HT1080 (cell line): ENCODE data around the gene METTL22. TPM values are rescaled to one million over a fixed set of nuclear protein-coding genes. Genes with fewer than 3 reads are reported as not detected.

Experiments
- DNase-seq: peaks from one replicate; pipeline ENCODE4 v3.0.0-alpha.2; 2015; ENCODE audit warnings: low read depth
- total RNA-seq: library from RNA; depleted of rRNA; stranded (reverse); fragments of >200 nt; shearing (Covaris generic); gene quantifications from 2 replicates; pipeline ENCODE4 v1.2.3, GENCODE V29; 2014

METTL22 gene
- total RNA-seq, 1 experiment from 2014 or later = 17.0 TPM

DNA sequence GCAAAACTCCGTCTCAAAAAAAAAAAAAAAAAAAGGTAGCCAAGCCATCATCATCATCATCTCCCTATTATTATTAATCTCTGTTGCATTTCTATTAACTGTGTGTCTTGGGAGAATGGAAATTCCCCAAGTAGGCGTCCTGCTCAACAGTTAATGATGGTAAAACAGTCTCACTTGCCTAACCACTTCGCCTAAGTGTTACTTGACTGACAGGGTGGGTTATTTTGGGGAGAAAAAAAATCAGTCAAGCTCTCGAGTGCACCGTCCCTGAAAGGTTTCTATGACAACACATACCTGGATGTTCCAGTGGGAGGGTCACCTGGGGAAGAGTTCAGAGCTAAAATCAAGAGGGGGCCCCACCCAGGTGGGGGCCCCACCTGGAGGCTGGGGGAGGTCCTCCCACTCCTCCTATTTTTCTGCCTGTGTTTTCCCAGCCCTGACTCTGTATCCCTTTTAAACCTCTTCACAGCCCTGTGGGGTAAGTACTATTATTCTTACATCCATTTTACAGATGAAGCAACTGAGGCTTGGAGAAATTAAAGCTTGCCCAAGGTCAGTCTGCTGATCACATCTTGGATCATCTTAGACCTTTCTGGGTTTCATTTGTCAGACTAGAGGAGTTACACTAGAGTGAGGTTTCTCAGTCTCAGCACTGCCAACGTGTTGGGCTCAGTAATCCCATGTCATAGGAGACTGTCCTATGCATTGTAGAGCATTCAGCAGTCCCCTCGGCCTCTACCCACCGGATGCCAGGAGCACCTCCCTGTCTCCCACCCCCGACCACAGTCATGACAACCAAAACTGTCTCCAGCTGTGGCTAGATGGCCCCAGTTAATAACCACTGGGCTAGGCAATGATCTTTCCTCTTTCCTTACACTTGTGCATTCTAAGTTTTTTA is 41.9 kb downstream of the METTL22 start:
- DNase-seq = no peak

DNA sequence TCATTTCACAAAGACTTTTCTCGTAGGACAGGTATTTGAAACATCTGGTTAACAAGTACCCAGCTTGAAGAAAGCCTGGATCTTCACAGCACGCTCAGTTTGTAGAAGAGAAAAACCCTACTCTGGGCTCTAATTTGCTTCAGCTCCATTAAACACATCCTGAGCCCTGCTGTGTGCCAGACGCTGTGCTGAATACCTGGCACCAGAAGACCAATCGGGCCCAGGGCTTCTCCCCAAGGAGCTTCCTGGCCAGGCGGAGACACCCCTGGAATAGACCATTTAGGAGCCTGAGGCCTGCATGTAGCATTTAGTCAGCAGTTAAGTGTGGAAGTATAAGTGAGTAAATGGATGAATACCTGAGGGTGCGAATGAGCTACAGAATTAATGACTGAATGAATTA is 44.0 kb downstream of the METTL22 start:
- DNase-seq = no peak

DNA sequence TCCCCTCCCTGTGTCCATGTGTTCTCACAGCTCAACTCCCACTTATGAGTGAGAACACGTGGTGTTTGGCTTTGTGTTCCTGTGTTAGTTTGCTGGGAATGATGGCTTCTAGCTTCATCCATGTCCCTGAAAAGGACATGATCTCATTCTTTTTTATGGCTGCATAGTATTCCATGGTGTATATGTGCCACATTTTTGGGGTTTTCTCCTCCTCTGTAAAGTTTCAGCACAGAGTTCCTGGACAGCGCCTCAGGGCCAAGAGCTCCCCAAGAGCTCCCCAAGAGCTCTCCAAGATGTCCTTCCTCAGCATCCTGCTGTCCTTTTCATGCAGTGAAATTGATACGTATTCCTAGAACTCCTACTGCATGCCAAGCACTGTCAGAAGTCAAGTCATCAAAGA is 46.0 kb downstream of the METTL22 start:
- no peak for DNase-seq

DNA sequence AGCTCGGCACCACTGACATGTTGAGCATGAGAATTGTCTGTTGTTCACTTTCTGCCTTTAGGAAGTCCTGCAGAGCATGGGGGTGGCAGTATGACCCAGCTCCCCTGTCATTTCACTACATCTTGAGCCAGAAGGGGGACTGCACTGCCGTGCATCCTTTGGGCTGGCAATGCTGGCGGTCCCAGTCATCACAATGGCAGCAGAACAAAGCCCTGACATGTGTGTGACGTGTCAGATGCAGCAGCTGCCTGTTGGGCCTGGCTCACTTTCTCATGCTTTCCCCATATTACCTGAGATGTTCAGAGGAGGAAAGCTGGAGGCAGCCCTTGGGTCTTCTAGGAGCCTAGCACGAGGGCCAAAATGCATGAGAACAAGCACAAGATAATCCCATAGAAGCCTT is 46.6 kb downstream of the METTL22 start:
- DNase-seq = no peak

DNA sequence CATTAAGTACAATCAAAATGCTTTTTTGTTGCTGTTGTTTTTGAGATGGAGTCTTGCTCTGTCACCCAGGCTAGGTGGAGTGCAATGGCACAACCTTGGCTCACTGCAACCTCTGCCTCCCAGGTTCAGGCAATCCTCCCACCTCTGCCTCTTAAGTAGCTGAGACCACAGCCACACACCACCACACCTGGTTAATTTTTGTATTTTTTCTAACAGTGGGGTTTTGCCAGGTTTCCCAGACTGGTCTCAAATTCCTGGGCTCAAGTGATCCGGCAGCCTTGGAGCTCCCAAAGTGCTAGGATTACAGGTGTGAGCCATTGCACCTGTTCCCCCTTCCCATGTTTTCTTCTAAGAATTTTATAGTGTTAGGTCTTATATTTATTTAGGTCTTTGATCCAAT is 48.0 kb downstream of the METTL22 start:
- DNase-seq = no peak

DNA sequence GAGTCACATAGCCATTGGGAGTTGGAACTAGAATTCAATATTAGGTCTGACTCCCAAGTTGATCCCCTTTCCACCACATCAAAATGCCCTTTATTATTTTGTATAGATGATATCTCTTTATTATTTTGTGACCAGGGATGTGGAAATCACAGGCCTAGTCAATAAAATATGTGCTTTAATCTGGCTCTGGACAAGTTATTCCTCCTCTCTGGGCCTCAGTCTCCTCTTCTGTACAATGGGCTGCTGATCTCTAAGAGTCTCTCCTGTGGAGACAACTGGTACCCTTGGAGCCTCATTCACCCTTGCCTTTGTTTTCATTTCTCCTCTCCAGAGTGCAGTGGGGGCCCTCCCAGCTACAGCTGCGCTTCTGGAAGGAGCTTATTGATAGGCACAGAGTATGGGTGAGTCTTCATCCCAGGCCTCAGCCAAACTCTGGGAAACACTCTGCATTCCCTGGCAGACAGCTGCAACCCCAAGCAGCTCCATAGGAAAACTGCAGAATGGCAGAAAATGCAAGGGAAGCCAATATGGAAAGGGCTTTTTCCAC is 48.6 kb downstream of the METTL22 start:
- no peak for DNase-seq

DNA sequence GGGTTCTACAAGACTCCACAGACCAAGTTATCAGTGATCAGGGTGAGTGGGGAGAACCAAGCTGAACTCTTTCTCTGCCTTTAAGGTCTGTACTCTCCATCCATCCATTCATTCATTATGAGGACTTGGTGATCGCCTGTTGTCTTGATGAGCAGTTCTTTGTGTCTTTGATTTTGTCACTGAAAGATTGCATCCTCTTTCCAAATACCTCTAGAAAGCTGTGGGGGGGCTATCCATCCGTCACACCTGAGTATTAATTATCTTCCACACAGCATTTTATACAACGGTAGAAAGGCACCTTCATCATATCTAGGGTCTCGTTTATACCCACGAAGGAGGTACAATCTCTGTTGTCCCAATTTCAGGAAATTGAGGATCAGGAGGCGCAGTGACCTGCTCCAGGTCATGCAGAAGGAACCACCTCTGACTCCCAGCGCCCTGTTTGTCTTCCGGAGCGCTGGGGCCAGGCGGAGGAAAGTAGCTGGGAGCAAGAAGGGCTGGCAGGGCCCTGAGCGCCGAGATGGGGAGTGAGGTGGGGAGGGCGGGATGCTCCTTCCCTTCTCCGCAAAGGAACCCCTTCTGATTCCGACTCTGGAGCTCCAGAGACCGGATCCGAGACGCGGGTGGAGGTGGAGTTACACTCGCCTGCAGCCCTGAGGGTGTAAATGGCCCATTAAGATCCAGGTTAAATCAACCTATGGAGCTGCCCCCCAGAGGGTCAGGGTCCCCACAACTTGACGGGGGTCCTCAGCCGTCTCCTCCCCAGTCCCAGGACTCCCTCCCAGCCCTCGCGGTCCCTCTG is 52.3 kb downstream of the METTL22 start:
- no peak for DNase-seq

DNA sequence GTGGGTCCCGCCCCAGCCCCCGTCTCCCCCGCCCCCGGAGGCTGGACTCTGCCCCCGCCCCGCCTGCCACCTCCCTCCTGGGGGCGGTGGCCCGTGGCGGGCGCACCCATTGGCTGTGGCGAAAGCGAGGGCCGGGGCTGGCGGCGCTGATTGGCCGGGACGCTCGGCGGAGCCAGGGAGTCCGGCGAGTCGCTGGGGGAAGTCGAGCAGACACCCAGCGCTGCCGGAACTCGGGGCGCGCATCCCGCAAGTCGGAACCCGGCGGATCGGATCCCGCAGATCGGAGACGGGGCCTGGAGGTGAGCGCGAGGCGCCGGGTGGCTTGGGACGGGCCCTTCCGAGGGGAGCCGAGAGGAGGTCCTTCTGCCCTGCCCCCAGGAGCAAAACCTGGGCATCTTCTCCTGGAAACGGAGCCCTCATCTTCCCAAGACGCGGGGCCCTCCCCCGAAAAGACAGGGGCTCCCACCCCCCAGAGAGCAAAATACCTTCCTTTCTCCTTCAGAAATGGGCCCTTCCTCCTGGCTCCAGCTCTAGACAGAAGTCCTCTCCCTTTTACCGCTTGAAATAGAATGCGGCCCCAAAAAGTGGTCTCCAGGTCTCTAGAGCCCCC is 53.0 kb downstream of the METTL22 start, which contains the start of gene ABAT:
ABAT (plus strand) TSS at position 205 of the 610 bp plus-strand sequence. CDS start 61,123 bp downstream, outside the sequence.
- DNase-seq = no peak

DNA sequence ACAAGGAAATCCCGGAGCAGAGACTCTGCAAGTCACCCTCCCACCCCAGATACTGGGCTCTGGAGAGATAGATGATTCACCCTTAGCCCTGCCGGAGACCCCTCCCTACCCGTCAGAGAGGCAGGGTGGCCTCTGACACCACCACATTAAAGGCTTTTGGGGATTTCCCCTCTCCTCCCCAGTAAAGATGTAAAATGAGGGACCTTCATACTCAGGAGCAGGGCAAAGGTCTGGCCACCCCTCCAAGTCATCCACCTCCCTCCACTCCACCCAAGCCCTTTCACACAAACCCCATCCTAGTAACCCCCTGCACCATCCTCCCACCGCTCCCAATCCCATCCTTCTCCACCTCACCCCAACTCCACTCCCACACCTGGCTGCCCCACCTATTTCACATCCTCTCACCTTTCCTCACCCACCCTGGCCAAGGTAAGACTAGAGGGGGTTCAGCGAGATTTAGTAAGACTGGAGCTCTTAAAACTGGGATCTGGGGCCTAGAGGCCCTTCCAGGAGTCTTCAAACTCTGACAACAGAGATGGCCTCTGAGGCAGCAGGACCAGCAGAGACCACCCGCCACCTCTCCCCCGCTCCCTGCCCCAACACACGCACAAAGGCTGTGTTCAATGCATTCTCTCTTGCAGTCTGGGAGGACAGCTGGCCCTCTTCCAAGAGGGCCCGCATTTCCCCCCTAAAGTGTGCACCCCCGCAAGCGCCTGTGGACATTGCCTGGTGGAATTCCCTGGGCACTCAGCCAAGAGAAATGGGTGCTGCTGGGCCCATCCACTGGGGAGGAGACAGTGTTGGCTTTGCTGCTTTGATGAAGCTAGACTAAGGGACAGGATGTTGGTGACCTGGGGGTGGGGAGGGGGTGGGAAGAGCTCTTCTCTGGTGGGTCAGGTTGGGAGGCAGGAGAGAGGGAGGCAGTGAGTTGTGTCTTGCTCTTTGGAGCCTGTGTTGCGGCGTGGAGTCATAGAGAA is 54.0 kb downstream of the METTL22 start:
- no peak for DNase-seq

DNA sequence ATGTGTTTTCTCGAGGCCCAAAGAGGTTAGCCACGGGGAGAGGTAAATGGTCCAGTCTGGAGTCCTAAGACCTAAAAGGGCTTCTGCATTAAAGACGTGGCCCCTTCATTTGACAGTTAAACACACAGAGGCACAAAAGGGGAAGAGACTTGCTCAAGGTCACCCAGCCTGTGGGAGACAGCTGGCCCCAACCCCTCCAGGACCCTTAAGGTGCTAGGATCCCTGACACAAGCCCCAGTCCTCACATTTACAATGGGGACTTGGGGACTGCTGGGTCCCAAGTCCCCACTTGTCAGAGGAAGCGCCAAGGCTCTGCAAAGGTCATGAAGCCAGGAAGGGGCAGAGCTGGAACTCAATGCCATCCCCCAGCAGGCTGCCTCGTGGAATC is 54.7 kb downstream of the METTL22 start:
- DNase-seq = no peak

DNA sequence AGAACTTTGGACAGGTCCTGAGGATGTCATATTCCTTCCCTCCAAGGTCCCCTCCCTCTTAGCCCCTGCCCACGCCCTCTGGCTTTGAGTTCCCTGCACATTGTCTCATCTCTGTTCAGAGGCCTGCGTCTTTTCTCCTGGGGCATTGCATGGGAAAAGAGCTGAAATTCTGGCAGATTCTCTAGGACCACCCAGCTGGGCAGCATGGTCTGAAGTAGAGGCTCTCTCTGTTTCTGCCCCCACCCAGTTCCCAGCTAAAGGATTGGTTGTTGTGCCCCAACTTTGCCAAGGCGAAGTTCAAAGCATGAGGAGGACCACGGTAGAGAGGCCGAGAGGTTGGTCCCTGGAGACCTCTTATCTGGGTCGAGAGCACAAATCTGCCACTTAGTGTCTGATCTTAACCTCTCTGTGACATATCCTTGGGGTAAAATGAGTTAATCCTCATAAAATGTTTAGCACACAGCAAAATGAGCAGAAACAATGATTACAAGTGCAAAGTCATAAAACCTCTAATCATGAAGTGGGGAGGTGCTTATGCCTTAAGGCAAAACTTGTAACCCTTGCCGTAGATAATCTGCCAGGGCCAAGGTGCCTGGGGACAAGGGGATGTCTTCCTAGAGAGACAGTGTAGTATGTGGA is 55.4 kb downstream of the METTL22 start:
- DNase-seq = no peak

DNA sequence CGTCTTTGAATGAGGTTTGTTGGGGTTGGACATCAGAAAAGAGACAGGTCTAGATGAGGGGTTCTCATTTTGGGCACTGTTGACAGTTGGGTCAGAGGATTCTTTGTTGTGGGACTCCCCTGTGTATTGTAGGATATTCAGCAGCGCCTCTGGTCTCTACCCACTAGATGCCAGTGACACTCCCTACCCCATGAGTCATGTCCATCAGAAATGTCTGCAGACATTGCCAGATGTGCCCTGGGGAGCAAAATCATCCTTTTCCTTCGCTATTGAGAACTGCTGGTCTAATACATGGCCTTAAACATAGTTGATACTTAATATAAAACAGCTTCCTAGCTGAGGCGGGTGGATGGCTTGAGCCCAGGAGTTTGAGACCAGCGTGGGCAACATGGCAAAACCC is 56.0 kb downstream of the METTL22 start:
- DNase-seq = no peak

DNA sequence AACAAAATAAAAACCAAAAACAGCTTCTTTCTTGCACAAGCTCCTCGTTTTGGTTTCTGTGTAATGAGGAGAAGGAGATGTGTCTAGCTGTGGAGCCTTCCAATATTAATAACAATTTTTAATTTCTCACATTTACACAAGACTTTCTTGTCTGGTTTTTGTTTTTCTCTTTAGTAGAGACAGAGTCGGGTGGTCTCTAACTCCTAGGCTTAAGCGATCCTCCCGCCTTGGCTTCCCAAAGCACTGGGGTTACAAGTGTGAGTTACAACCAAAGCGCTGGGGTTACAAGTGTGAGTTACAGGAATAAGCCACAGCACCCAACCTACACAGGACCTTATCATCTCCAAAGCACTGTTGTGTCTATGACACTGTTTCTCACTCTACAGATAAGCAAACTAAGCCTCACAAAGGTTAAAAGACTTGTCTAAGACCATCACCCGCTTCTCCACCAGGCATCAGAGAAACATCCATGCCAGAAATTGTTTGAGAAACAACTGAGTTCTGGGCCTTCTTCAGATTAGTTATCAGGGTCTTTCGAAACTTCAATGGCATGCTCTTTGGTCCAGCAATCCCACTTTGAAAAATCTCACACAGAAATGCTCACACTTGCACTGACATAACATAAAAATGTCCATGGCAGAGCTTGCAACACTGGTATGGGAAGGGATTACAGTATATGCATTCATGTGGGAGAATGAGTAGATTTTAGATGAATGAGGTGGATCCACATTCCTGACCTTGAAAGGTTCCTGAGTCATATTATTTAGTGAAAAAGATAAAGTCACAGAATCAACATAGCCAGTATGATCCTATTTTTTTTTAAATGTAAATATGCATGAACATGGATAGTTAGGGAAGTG is 56.8 kb downstream of the METTL22 start:
- peak; percentile 43 for DNase-seq

DNA sequence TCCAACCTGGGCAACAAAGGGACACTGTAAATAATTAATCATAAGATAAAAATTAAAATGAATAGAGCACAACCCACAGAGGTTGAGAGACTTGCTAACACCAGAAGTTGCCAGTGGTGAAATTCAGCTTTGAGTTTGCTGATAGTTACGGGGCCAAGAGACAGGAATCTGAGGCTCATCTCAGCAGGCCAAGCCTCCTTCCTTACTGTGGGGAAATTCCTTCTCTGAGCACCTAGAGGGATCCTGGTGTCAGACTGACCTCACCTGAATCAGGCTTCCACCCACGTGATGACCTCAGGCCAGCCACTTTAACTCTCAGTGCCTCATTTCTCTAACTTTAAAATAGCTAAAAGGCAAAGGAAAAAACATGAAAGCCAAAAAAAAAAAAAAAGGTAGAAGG is 57.7 kb downstream of the METTL22 start:
- DNase-seq = no peak

DNA sequence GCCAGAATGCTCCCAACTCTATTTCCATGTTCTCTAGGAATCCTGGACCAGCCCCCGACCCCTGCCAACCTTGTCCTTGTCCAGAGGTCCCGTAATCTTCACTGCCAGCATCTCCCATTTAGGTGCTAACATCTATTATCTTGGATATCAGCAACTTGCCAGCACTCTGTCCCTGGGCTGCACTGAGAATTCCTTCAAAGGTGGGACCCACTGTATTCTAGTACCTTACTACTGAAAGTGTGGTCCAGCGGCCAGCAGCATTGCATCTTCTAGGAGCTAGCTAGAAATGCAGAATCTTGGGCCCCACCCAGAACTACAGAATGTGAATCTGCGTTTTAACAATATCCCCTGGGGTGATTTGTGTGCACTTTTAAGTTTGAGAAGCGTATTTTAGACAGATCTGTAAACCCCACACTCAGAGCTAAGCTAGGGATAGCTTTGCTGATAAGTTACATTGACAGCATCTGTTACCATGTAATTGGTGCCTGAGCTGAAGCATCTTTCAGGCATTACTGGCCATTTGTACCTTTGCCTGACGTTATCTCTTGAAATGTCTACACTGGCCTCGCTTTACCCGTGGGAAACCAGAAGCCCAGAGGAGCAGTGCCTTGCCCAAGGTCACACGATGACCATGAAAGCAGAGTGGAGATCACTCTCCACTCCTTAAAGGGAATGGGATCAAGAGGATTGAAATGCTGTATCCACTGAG is 61.2 kb downstream of the METTL22 start:
- no peak for DNase-seq

DNA sequence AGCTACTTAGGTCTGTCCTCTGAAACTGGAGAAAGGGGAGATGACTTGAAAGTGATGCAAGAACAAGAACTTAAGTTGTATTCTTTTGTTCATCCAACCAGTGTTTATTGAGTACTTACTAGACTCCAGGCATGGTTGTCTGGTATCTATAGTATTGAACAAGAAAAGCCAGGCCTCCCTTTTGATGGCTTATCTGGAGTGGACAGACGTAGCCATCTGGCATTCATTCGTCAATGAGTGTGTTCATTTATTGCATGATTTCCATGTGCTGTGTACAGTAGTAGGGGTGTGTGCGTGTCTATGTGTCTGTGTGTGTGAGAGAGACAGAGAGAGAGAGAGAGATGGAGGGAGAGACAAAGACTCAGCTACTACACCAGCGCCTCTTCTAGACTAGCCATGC is 62.1 kb downstream of the METTL22 start:
- DNase-seq = no peak

DNA sequence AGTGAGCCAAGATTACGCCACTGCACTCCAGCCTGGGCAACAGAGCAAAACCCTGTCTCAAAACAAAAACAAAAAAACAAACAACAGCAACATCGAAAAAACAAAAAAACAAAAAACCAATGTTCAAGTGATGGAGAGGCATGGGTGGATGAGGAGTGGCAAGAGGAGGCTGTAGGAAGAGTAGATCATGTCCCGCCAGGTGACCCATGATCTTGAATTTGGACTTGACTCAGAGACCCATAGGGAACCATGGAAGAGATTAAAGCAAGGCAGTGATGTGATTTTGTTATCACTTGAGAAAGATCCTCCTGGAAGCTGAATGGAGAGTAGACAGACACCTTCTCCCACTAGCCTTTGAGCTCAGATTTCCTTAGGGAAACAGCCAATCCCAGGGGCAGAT is 64.1 kb downstream of the METTL22 start:
- no peak for DNase-seq

DNA sequence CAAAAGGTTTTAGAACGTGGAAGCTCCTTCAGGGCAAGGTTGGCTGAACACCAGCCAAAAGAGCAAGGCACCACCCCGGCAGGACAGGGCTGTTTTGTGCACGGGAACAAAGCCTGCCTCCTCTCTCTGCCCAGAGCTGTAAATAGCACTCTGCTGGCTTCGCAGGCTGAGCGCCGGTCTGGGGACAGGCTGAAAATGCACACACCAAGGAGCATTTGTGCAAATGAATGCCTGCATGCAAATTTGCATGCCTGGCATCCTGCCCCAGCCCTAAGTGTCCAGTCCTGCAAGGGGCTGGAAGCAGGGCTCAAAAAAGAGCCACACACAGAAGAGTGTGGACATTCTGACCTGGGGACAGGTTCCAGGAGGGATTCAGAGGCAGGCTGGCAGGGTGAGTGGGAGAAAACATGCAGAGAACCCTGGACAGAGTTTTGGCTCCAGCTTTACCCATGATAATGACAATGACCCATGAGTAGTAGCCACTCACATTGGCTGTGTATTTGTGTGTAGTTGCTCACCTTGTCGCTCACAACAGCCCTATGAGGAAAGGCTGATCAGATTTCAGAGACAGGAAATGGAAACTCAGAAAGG is 64.6 kb downstream of the METTL22 start:
- DNase-seq = no peak
